PC-9 (cell line): Measurements from ENCODE around the gene PTTG2. TPM values are rescaled to one million over a fixed set of nuclear protein-coding genes. Genes with fewer than 3 reads are reported as not detected.

ENCODE experiments used
- BruUV-seq: library from RNA; stranded (reverse); fragments of 400-500 nt; replicated peaks from 2 replicates; lab custom pipeline; 2021; lab: Mats Ljungman, UMichigan
- CTCF ChIA-PET: fragments of 300-600 bp; sonication (Branson Sonifier 250); formaldehyde crosslinking; loops from one replicate; lab custom pipeline; 2022; ENCODE audit warnings: antibody characterized with exemption; lab: Charles Lee
- POLR2A ChIA-PET: fragments of 300-600 bp; sonication (Branson Sonifier 250); formaldehyde crosslinking; loops from one replicate; lab custom pipeline; 2022; ENCODE audit warnings: antibody characterized with exemption; ENCODE audit not compliant: unreplicated experiment; lab: Charles Lee
- DNase-seq, 2 experiments: peaks; one replicate each; pipeline versions ENCODE4 v3.0.0 to v3.0.0-alpha.2; 2015 to 2022; ENCODE audit warnings: mixed read lengths in 1 of 2
- H2AFZ ChIP-seq: fragments of 200-600 bp; sonication (generic); 2 replicates; pipeline ENCODE4 v1.8.1; 2017; ENCODE audit warnings: antibody characterized with exemption
- H3F3A ChIP-seq: fragments of 200-600 bp; sonication (generic); 2 replicates; pipeline ENCODE4 v1.8.1; 2017; ENCODE audit warnings: antibody characterized with exemption, mild to moderate bottlenecking, low read depth; ENCODE audit not compliant: insufficient read depth
- H3K27ac ChIP-seq: fragments of 200-600 bp; sonication (generic); 2 replicates; pipeline ENCODE4 v1.6.1; 2016; ENCODE audit warnings: mixed run types
- H3K27me3 ChIP-seq: fragments of 200-600 bp; sonication (generic); 2 replicates; pipeline ENCODE4 v1.6.1; 2016; ENCODE audit warnings: low read depth, mixed run types; ENCODE audit not compliant: insufficient read depth
- H3K36me3 ChIP-seq: fragments of 200-600 bp; sonication (generic); 2 replicates; pipeline ENCODE4 v1.6.1; 2016; ENCODE audit warnings: low read depth, mixed run types
- H3K4me1 ChIP-seq: fragments of 200-600 bp; sonication (generic); replicated peaks from 2 replicates; pipeline ENCODE4 v1.6.1; 2016; ENCODE audit warnings: mixed run types; ENCODE audit not compliant: insufficient read depth
- H3K4me2 ChIP-seq: fragments of 200-600 bp; sonication (generic); 2 replicates; pipeline ENCODE4 v1.6.1; 2017; ENCODE audit warnings: mixed run types
- H3K4me3 ChIP-seq: fragments of 200-600 bp; sonication (generic); 2 replicates; pipeline ENCODE4 v1.6.1; 2016; ENCODE audit warnings: mixed run types
- H3K79me2 ChIP-seq: fragments of 200-600 bp; sonication (generic); 2 replicates; pipeline ENCODE4 v1.6.1; 2017; ENCODE audit warnings: low read depth, mixed run types
- H3K9me2 ChIP-seq: fragments of 200-600 bp; sonication (generic); 2 replicates; pipeline ENCODE4 v1.8.1; 2017; ENCODE audit warnings: mild to moderate bottlenecking; ENCODE audit not compliant: insufficient read depth
- H3K9me3 ChIP-seq: fragments of 200-600 bp; sonication (generic); 2 replicates; pipeline ENCODE4 v1.8.1; 2016; ENCODE audit warnings: low read depth; ENCODE audit not compliant: insufficient read depth
- H4K20me1 ChIP-seq: fragments of 200-600 bp; sonication (generic); 2 replicates; pipeline ENCODE4 v1.8.1; 2017; ENCODE audit not compliant: insufficient read depth
- EZH2 ChIP-seq: fragments of 200-600 bp; sonication (generic); IDR thresholded peaks from 2 replicates; pipeline ENCODE4 v1.8.0; 2017; ENCODE audit warnings: antibody characterized with exemption, low read depth
- intact Hi-C: fragments of 100-400 bp; cut with micrococcal nuclease; formaldehyde crosslinking; loops from one replicate; pipeline ENCODE4 v1.10.0; 2022; ENCODE audit not compliant: unreplicated experiment
- total RNA-seq: library from RNA; stranded (reverse); gene quantifications from 2 replicates; pipeline ENCODE4 v1.2.3, GENCODE V29; 2021
- TF ChIP-seq, protein P1 (sequence below): fragments of 200-600 bp; sonication (generic); conservative IDR thresholded peaks from 2 replicates; pipeline ENCODE4 v1.6.1; 2017; ENCODE audit warnings: mixed run types, antibody characterized with exemption, mild to moderate bottlenecking, moderate library complexity

Gene PTTG2
- total RNA-seq, 1 experiment from 2014 or later, result 0.55 TPM

DNA sequence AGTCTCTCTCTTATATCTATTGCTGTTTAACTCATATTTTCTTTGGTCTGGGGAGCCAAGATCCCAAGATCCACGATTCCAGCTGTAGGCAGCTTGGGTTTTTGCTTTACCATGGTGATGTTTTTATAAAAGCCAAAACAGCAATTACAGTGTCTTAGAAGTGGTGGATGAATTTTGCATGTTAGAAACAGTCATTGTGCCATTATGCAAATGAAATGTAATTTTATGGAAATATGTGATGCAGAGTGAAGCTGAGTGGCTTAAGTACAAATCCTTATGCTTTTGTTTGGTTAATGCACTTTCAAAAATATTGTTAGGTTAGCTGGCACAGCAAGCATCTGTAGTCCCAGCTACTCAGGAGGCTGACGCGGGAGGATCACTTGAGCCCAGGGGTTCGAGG, 32.8 kb upstream of the PTTG2 start:
- Histone ChIP-seq H3K4me2 (no peak overlapping the region), H3K27me3 (no peaks in the 10 kb centered on the region), H3K36me3 (no peaks in the 10 kb centered on the region), H4K20me1 (no peaks in the 10 kb centered on the region), H2AFZ (no peak overlapping the region), H3K9me3 (no peaks in the 10 kb centered on the region), H3F3A (no peaks in the 10 kb centered on the region), H3K79me2 (no peaks in the 10 kb centered on the region), H3K4me1 (no peaks in the 10 kb centered on the region), H3K27ac (no peak overlapping the region), H3K4me3 (no peak overlapping the region), H3K9me2 (no peaks in the 10 kb centered on the region)
- no peak for DNase-seq
- TF ChIP-seq, protein P1, sequence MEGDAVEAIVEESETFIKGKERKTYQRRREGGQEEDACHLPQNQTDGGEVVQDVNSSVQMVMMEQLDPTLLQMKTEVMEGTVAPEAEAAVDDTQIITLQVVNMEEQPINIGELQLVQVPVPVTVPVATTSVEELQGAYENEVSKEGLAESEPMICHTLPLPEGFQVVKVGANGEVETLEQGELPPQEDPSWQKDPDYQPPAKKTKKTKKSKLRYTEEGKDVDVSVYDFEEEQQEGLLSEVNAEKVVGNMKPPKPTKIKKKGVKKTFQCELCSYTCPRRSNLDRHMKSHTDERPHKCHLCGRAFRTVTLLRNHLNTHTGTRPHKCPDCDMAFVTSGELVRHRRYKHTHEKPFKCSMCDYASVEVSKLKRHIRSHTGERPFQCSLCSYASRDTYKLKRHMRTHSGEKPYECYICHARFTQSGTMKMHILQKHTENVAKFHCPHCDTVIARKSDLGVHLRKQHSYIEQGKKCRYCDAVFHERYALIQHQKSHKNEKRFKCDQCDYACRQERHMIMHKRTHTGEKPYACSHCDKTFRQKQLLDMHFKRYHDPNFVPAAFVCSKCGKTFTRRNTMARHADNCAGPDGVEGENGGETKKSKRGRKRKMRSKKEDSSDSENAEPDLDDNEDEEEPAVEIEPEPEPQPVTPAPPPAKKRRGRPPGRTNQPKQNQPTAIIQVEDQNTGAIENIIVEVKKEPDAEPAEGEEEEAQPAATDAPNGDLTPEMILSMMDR, result no peak
- TF ChIP-seq EZH2, result no peak
- POLR2A ChIA-PET, result interaction anchor here (0.6 kb wide), 1 partner anchor 163 kb away, joined by 3 read pairs; no protein-coding TSS in a partner anchor
- intact Hi-C loops, result no loop called here
- no TSS peak for BruUV-seq
- CTCF ChIA-PET, result no interaction called here

GRCh38 chr4:37928426-37929416, 31.5 kb upstream of the PTTG2 start:
- no peak for DNase-seq
- H3K36me3 ChIP-seq, result no peaks in the 10 kb centered on the region
- H3K27me3 ChIP-seq, result no peaks in the 10 kb centered on the region
- no peaks in the 10 kb centered on the region for H3F3A ChIP-seq
- H4K20me1 ChIP-seq, result no peaks in the 10 kb centered on the region
- no peaks in the 10 kb centered on the region for H3K9me3 ChIP-seq
- TF ChIP-seq, protein P1, result no peak
- no peak for TF ChIP-seq EZH2
- H3K4me3 ChIP-seq, result no peak overlapping the region
- intact Hi-C loops, result no loop called here
- BruUV-seq, result no TSS peak
- H3K4me2 ChIP-seq, result no peak overlapping the region
- CTCF ChIA-PET, result no interaction called here
- H3K9me2 ChIP-seq, result no peaks in the 10 kb centered on the region
- H3K79me2 ChIP-seq, result no peaks in the 10 kb centered on the region
- H3K27ac ChIP-seq, result no peak overlapping the region
- H2AFZ ChIP-seq, result no peak overlapping the region
- POLR2A ChIA-PET, result no interaction called here
- H3K4me1 ChIP-seq, result no peaks in the 10 kb centered on the region

DNA sequence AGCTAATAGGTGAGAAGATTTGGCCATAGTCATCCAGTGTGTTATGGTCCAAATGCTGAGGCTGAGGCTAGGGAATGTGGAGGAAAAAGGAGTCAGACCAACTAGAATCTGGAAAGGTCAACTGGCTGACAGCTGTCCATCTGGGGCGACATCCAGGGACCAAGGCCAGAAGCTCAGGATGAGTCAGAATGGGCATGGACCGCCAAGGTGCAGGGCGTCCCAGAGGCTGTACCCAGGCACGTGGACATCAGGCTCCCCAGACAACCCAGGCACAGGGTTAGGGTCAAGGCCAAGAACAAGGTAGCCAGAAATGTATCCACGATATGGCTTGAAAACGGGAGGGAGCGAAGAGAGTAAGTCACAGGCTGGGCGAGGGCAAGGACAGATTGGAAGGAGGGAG, 26.1 kb upstream of the PTTG2 start:
- DNase-seq, result no peak
- no peak overlapping the region for H3K4me3 ChIP-seq
- no peaks in the 10 kb centered on the region for H4K20me1 ChIP-seq
- H3K9me3 ChIP-seq, result no peaks in the 10 kb centered on the region
- no peaks in the 10 kb centered on the region for H3K36me3 ChIP-seq
- H2AFZ ChIP-seq, result no peak overlapping the region
- POLR2A ChIA-PET, result no interaction called here
- H3K4me1 ChIP-seq, result no peaks in the 10 kb centered on the region
- H3K27me3 ChIP-seq, result no peaks in the 10 kb centered on the region
- H3K4me2 ChIP-seq, result no peak overlapping the region
- intact Hi-C loops, result no loop called here
- CTCF ChIA-PET, result no interaction called here
- H3K79me2 ChIP-seq, result no peaks in the 10 kb centered on the region
- BruUV-seq, result no TSS peak
- TF ChIP-seq, protein P1, result no peak
- no peak for TF ChIP-seq EZH2
- no peaks in the 10 kb centered on the region for H3K9me2 ChIP-seq
- no peak overlapping the region for H3K27ac ChIP-seq
- no peaks in the 10 kb centered on the region for H3F3A ChIP-seq
